HG02852 (cell line): ENCODE data around the gene NAP1L5.

Experiments used
- ATAC-seq: cut with Tn5 transposase; IDR thresholded peaks from one replicate; pipeline ENCODE4 v1.9.1; 2021; ENCODE audit warnings: mild to moderate bottlenecking, moderate library complexity; ENCODE audit not compliant: unreplicated experiment

NAP1L5 gene, protein sequence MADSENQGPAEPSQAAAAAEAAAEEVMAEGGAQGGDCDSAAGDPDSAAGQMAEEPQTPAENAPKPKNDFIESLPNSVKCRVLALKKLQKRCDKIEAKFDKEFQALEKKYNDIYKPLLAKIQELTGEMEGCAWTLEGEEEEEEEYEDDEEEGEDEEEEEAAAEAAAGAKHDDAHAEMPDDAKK

DNA sequence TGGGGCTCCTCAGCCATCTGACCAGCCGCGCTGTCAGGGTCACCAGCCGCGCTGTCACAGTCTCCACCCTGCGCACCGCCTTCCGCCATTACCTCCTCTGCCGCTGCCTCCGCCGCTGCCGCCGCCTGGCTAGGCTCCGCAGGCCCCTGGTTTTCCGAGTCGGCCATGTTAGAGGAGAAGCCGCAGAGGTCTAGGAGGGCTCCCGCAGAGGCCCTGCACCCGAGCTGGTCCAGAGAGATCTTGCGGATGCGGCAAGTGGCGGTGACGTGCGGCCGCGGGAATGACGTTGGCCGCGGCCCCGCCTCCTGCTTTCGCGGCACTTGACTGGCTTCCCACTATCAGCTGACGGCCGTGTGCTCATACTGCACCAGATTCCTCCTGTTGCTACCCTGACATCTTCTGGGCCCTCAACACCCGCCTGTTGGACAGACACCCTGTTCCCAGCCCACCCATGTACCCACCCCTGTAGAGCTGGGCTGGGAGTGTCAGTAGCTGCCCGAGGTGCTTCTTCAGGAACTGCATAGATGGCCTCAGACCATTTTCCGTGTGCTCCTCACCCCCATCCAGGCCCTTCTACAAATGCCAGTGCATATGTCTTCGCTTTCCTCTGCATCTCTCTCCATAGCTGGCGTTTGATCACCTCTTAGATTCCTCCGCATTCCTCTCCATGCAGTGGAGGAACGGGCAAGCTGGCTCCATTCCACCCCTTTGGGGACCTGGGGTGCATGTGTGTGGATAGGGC, at the start of gene NAP1L5:
TSS of gene NAP1L5 (minus strand) at position 242 of the 742 bp plus-strand sequence. CDS start at position 167, 75 bp downstream.
- peak; percentile 98 for ATAC-seq

DNA sequence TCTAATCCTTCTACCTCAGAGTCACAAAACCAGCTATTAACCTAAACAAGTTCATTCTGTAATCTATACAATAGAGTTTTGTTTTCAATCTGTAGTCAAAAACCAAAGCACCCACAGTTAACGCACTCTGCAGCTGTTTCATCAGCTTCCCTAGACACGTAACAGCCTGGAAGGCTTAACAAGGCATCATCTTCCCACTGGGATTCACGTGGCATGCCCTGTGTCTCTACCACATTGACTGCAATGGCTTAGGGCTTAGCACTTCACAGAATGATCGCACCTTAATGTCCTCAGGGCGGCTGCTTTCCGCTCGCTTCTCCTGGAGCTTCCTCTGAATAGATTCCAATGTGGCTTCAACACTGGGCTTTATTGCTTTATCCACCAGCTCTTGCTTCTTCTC, 49.7 kb upstream of the NAP1L5 start:
- no peak for ATAC-seq

DNA sequence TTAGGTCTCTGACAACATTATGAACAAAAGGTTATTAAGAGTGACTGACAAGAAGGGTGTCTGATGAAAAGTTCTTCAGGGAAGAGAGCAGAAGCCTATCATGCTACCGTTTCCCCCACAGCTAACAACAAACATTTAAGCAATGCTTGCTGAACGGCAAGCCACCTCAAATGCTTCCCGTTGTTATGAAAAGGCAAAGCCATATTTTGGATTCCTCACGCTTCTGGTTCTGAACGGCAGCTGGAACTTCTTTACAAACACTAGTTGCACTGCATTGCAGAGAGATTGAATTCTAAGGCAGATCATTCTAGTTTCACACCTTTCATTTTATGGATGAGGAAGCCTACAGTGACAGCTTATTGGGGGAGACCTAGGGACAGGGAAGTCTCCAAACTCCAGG, 48.6 kb upstream of the NAP1L5 start:
- no peak for ATAC-seq

DNA sequence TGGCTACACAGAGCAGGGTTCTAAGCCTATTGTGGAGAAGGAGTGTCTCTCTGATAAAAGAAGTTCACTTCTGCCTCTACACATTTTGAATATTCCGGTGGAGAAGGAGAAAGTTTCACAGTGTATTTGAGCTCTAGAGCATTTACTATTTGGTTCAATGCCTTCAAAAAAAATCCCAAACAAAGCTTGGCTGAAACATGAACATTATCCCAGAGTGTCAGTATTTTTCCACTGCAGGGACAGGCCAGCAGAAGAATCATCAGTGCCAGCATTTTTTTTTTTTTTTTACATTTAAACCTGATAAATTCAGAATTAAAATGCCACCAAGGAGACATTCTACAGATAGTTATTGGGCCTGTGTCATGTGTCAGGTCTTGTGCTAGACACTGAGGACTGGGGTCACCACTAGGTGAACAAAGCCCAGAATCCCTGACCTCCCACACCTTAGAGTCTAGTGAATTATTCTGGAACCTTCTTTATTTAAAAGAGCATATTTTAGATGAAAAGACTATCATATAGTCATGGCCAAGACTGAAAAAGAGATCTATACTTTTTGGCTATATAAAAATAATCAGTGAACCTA, 48.0 kb upstream of the NAP1L5 start:
- ATAC-seq = no peak

DNA sequence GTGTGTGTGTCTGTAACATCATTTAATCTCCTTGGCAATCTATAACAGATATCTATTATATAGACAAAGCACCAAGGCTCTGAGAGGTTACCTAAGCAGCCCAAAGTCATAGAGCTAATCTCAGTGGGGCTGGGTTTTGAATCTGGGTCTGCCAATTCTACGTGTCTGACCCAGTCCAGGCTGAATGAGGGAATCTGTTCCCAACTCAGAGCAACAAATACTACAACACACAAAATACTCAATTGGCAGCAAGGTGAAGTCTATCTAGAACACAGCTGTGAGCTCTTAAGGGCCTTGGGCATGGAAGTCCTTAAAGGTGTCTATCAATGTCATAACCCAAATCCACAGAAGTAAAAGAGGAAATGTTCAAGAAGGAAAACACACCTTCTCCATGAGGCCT, 47.5 kb upstream of the NAP1L5 start:
- no peak for ATAC-seq

- no peak for ATAC-seq
Measured at GRCh38 chr4:88744609-88745008, 47.0 kb upstream of the NAP1L5 start.

- ATAC-seq = no peak
Measured at GRCh38 chr4:88743696-88744095, 46.1 kb upstream of the NAP1L5 start.

DNA sequence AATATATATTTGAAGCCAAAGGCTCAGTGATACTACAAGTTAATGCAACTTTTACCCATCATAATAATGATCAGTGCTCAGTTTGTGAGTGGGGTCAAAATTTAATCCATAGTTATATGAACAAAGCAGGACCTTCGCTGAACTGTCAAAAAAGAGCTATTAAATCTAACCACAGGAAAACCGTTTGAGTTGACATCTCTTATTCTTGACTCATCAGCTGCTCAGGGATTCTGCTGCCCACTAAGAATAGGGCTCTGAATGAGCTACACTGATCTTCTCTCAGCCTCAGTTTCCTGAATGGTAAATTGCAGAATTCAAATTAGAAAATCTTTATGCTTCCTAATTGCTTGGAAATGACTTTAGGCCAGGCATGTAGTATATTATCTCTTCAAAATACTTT, 44.9 kb upstream of the NAP1L5 start:
- no peak for ATAC-seq

DNA sequence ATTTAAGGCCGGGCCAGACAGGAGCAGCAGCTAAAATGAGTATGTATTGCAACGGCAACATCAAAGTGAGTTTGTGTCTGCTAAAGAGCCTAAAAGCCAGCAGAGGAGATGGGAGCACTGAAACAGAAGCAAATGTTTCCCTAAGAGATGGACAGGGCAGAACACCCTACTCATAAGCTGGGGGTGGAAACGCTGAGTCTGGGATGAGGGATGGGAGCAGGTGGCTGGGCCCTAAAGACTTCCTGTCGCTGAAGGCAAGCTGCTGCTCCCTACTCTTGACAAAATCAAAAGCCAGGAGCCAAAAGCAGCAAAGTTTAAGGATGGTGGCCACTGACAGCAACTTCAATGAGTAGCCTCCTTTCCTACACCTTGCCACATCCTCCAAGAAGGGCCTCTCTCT, 40.6 kb upstream of the NAP1L5 start:
- no peak for ATAC-seq

DNA sequence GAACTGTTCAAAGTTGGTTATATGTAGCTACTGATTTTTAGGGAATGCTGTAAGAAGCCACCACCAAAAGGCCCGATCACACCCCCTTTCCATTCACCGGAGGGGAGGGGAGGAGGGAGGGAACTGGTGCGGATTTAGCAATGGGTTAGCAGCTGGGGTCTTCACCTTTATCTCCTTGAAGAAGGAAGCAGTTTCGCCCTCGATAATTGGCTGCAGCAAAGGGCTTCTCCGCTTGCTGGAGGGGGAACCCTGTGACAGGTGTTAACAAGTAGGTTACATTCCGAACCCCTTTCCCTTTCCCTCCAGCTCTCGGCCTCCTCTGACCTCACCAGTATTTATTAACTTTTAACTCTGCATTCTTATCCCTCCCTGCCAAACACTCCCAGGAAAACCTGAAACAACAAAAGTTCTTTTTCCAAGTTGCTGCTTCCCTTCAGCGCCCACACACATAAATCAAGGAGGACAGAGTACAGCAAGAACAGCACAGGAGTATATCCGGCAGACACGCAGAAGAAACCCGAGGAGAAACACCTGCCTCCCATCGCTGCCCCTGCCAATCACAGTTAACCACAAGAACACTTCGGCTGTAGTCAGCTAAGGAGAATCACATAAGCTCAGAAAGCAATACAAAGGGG, 39.8 kb upstream of the NAP1L5 start:
- ATAC-seq = peak; percentile 96

GRCh38 chr4:88736264-88736663, 38.6 kb upstream of the NAP1L5 start:
- ATAC-seq = no peak

- no peak for ATAC-seq
Measured at GRCh38 chr4:88735564-88735963, 37.9 kb upstream of the NAP1L5 start.

DNA sequence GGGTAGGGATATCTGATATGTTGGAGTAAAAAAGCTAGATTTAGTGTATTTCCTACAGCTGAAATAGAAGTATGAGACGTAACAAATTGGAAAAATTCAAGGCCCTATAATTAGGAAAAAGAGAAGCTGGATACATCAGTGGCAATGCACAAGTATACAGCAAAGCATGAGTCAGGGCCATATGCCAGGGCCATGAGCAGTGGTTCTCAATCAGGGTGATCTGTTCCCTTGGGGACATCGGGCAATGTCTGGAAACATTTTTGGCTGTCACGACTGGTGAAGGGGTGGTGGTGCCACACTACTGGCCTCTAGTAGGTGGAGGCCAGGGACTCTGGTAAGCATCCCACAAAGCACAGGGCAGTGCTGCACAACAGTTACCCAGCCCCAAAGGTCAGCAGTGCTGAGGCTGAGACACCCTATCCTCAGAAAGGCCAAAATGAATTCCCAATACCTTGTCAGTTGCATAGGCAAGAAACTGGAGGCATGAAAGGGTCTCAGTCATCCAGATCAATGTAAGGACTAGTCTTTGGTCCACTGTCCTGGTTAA, 36.8 kb upstream of the NAP1L5 start:
- ATAC-seq = no peak

DNA sequence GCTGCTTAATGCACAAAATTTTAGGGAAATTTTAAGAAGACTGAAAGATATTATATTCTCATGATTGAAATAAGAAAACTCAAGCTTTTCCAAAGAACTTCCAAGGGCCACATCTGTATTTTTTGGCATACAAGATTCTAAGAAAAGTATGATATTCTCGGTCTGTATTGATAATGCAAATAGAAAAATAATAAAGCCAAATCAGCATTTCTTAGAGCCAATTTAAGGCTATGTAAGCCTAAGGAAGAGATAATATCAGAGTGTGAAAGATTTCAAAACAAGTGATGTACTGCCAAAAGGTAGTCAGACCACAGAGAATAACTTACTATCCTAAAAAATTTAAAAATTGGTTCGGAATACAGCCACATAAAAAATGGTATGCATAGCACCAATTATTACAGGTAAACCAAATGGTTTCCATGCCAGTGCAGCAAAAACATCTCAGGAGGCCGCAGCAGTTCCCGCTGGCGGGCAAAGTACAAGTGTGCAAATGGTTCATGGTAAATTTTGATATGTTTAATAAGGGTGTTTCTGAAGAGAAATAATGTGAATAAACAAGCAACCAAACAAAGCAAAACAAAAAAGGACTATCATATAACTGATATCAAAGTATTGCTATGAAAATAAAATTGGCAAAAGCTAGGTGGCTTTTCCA, 35.2 kb upstream of the NAP1L5 start:
- no peak for ATAC-seq

DNA sequence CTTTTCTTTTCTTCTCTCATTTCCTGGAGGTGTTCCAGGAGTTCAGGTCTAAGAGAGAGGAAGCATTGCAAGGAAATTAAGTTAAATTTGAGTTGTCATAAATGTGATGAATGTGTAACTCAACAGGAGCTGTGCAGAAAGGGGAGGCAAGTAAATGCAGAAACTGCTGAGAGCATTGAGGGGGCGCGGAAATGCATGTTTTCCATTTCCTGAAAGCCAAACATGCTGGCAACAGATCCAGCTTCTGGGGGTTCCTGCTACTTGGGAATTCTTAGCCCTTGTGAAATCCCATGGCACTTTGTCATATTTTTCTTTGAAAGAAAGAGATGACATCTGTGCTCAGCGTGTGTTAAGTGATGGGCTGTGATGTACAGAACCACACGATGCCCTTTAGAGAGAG, 33.8 kb upstream of the NAP1L5 start:
- ATAC-seq = no peak

DNA sequence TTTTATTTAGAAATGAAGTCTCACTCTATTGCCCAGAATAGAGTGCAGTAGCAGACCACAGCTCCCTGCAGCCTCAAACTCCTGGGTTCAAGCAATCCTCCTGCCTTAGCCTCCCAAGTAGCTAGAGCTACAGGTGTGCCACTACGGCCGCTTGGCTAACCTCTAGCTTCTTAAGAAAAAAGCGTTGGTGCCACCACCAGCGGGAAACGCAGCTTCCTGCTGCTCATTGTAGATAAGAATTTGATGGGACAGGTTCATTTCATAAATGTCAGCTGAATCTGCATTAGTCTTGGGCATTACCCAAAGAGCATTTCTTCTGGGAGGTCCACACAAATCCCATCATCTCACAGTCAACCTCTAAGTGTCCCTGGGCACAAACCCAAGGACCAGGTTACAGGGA, 33.2 kb upstream of the NAP1L5 start:
- ATAC-seq = no peak

GRCh38 chr4:88729146-88729760, 31.6 kb upstream of the NAP1L5 start:
- ATAC-seq = no peak

DNA sequence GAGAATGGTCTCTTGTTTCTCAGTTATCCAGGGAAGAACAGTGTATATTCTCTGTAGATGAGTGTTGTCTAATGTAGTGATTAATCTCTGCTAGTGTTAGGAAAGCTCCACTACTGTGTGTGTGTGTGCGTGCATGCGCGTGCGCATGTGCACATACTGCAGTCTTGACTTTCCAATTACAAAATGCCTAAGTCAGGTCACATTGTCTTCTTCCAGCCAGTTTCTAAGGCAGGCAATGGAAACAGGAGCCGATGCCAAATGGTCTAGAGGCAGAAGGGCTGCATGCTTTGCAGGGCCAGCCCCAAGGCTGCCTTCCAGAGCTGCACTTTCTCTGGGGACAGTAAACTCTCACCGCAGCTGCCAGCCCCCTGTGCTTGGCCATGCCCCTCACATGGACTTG, 30.5 kb upstream of the NAP1L5 start:
- ATAC-seq = no peak

GRCh38 chr4:88725986-88726385, 28.4 kb upstream of the NAP1L5 start:
- no peak for ATAC-seq

GRCh38 chr4:88725143-88725542, 27.5 kb upstream of the NAP1L5 start:
- no peak for ATAC-seq

GRCh38 chr4:88724406-88724805, 26.8 kb upstream of the NAP1L5 start:
- ATAC-seq = no peak
